GM23338 (cell line): ENCODE results near the gene PDE2A. TPM values are rescaled to one million over a fixed set of nuclear protein-coding genes. Genes with fewer than 3 reads are reported as not detected.

Experiments
- ATAC-seq: fragments of 200-7000 bp; cut with Tn5 transposase; 3 replicates; pipeline ENCODE4 v1.9.1; 2020
- DNase-seq: peaks from one replicate; pipeline ENCODE4 v3.0.0-alpha.2; 2015; ENCODE audit warnings: low spot score
- H2AFZ ChIP-seq: fragments of 200-600 bp; sonication (generic); 2 replicates; pipeline ENCODE4 v1.8.0; 2016; ENCODE audit warnings: antibody characterized with exemption, mild to moderate bottlenecking, moderate library complexity
- H3F3A ChIP-seq: fragments of 200-600 bp; sonication (generic); replicated peaks from 2 replicates; pipeline ENCODE4 v1.8.0; 2017; ENCODE audit warnings: antibody characterized with exemption, mixed run types, low read depth
- H3K27ac ChIP-seq: fragments of 200-600 bp; sonication (generic); 2 replicates; pipeline ENCODE4 v1.6.1; 2016; ENCODE audit warnings: low read depth
- H3K27me3 ChIP-seq: fragments of 200-600 bp; sonication (generic); 2 replicates; pipeline ENCODE4 v1.8.0; 2016; ENCODE audit warnings: mild to moderate bottlenecking, mixed run types, moderate library complexity; ENCODE audit not compliant: insufficient read depth
- H3K36me3 ChIP-seq: fragments of 200-600 bp; sonication (generic); 2 replicates; pipeline ENCODE4 v1.8.0; 2016; ENCODE audit warnings: mild to moderate bottlenecking; ENCODE audit not compliant: insufficient read depth
- H3K4me1 ChIP-seq: fragments of 200-600 bp; sonication (generic); 2 replicates; pipeline ENCODE4 v1.8.0; 2016; ENCODE audit warnings: mild to moderate bottlenecking, moderate library complexity; ENCODE audit not compliant: insufficient read depth
- H3K4me2 ChIP-seq: fragments of 200-600 bp; sonication (generic); 2 replicates; pipeline ENCODE4 v1.7.1; 2017; ENCODE audit warnings: mixed run types
- H3K4me3 ChIP-seq: fragments of 200-600 bp; sonication (generic); 2 replicates; pipeline ENCODE4 v1.6.1; 2016; ENCODE audit warnings: mixed run types
- H3K79me2 ChIP-seq: fragments of 200-600 bp; sonication (generic); replicated peaks from 2 replicates; pipeline ENCODE4 v1.8.0; 2017; ENCODE audit warnings: mild to moderate bottlenecking; ENCODE audit not compliant: insufficient read depth
- H3K9me2 ChIP-seq: fragments of 200-600 bp; sonication (generic); 2 replicates; pipeline ENCODE4 v1.8.0; 2017; ENCODE audit not compliant: insufficient read depth
- H4K20me1 ChIP-seq: fragments of 200-600 bp; sonication (generic); replicated peaks from 2 replicates; pipeline ENCODE4 v1.8.0; 2017; ENCODE audit warnings: mild to moderate bottlenecking; ENCODE audit not compliant: insufficient read depth
- H3K27ac Mint-ChIP-seq: 2 replicates; pipeline ENCODE4 v1.8.0; 2020; ENCODE audit warnings: inconsistent platforms, mild to moderate bottlenecking, moderate library complexity, mixed read lengths
- H3K27me3 Mint-ChIP-seq: 3 replicates; pipeline ENCODE4 v1.8.0; 2022; ENCODE audit warnings: low read depth, mild to moderate bottlenecking, moderate library complexity, mixed read lengths, inconsistent platforms; ENCODE audit not compliant: insufficient read depth, poor library complexity
- H3K36me3 Mint-ChIP-seq: 3 replicates; pipeline ENCODE4 v1.8.0; 2021; ENCODE audit warnings: low read depth, mild to moderate bottlenecking, inconsistent platforms, moderate library complexity, mixed read lengths
- H3K4me1 Mint-ChIP-seq: 3 replicates; pipeline ENCODE4 v1.8.0; 2020; ENCODE audit warnings: mild to moderate bottlenecking, inconsistent platforms, mixed read lengths
- H3K4me3 Mint-ChIP-seq: 3 replicates; pipeline ENCODE4 v1.8.0; 2021; ENCODE audit warnings: moderate library complexity, mild to moderate bottlenecking, inconsistent platforms, mixed read lengths
- H3K9me3 Mint-ChIP-seq: 3 replicates; pipeline ENCODE4 v1.8.0; 2020; ENCODE audit warnings: moderate library complexity, mild to moderate bottlenecking, inconsistent platforms, mixed read lengths
- CTCF ChIP-seq, 2 experiments: fragments of 200-600 bp in 1 of 2; sonication (generic) in 1 of 2; conservative IDR thresholded peaks; 2 replicates each; pipeline versions ENCODE4 v1.5.1 to v1.6.1; 2016 to 2017; ENCODE audit warnings: antibody characterized with exemption in 2 of 2, low read depth in 2 of 2, mild to moderate bottlenecking in 2 of 2, moderate library complexity in 1 of 2
- ETS1 ChIP-seq: IDR thresholded peaks from 2 replicates; pipeline ENCODE4 v1.6.1; 2016; ENCODE audit warnings: antibody characterized with exemption
- EZH2 ChIP-seq: fragments of 200-600 bp; sonication (generic); IDR thresholded peaks from one replicate; pipeline ENCODE4 v1.8.0; 2017; ENCODE audit warnings: antibody characterized with exemption, mild to moderate bottlenecking, low read depth; ENCODE audit not compliant: unreplicated experiment
- EZH2phosphoT487 ChIP-seq: fragments of 200-600 bp; sonication (generic); IDR thresholded peaks from one replicate; pipeline ENCODE4 v1.8.1; 2018; ENCODE audit warnings: antibody characterized with exemption; ENCODE audit not compliant: unreplicated experiment
- JUNB ChIP-seq: IDR thresholded peaks from one replicate; pipeline ENCODE4 v1.6.1; 2016; ENCODE audit warnings: antibody characterized with exemption; ENCODE audit not compliant: unreplicated experiment
- NANOG ChIP-seq: IDR thresholded peaks from 2 replicates; pipeline ENCODE4 v1.6.1; 2016; ENCODE audit warnings: antibody characterized with exemption, borderline replicate concordance
- REST ChIP-seq: IDR thresholded peaks from one replicate; pipeline ENCODE4 v1.6.1; 2018; ENCODE audit warnings: antibody characterized with exemption; ENCODE audit not compliant: unreplicated experiment
- STAT1 ChIP-seq: IDR thresholded peaks from one replicate; pipeline ENCODE4 v1.6.1; 2016; ENCODE audit warnings: antibody characterized with exemption; ENCODE audit not compliant: unreplicated experiment
- ZNF114 ChIP-seq: fragments of 250-450 bp; sonication (Bioruptor Pico); IDR thresholded peaks from 2 replicates; pipeline ENCODE4 v1.5.0; 2020; ENCODE audit warnings: mild to moderate bottlenecking, moderate library complexity
- ZNF331 ChIP-seq: fragments of 250-450 bp; sonication (Bioruptor Pico); IDR thresholded peaks from 2 replicates; pipeline ENCODE4 v1.5.0; 2020; ENCODE audit warnings: low read depth, mild to moderate bottlenecking, moderate library complexity
- ZNF462 ChIP-seq: fragments of 250-450 bp; sonication (Bioruptor Pico); IDR thresholded peaks from 2 replicates; pipeline ENCODE4 v1.5.0; 2020; ENCODE audit warnings: mild to moderate bottlenecking, moderate library complexity
- polyA plus RNA-seq: library from polyadenylated mRNA; unstranded; fragments of >200 nt; fragmentation: Nextera tagmentation; extraction: Ambion mirVana; gene quantifications from 2 replicates; pipeline ENCODE4 v1.2.1, GENCODE V29; 2016
- total RNA-seq: library from RNA; depleted of rRNA; stranded (reverse); fragments of >200 nt; shearing (Covaris generic); gene quantifications from 2 replicates; pipeline ENCODE4 v1.2.3, GENCODE V29; 2014

Gene PDE2A
- total and polyA plus RNA-seq, 2 experiments from 2014 or later: 4.3 to 16.2 TPM

GRCh38 chr11:72621008-72621610 lies 53.1 kb downstream of the PDE2A start:
- Mint-ChIP-seq H3K9me3 (no peaks in the 10 kb centered on the region), H3K27ac (no peak overlapping the region), H3K27me3 (peaks cover 7% of the 10 kb centered on the region), H3K36me3 (no peaks in the 10 kb centered on the region), H3K4me1 (peaks cover 15% of the 10 kb centered on the region), H3K4me3 (no peak overlapping the region)
- Histone ChIP-seq H2AFZ (no peak overlapping the region), H3K4me1 (no peaks in the 10 kb centered on the region), H3K27me3 (no peaks in the 10 kb centered on the region), H3K9me2 (no peaks in the 10 kb centered on the region), H3K4me3 (no peak overlapping the region), H3K79me2 (no peaks in the 10 kb centered on the region), H3K36me3 (no peaks in the 10 kb centered on the region), H3K4me2 (no peak overlapping the region), H3K27ac (no peak overlapping the region), H4K20me1 (no peaks in the 10 kb centered on the region), H3F3A (no peaks in the 10 kb centered on the region)
- DNase-seq (no peak), ATAC-seq (no peak)
- TF ChIP-seq ZNF114 (CRISPR knock-in tag) (no peak), ZNF462 (no peak), CTCF (conservative IDR thresholded peaks at IDR 0.05; ENCODE audit: low read depth in 2 of 2) (no peak), JUNB (no peak), REST (no peak), ZNF331 (no peak), STAT1 (no peak), EZH2 (no peak), ETS1 (no peak), EZH2phosphoT487 (no peak), NANOG (no peak)
